A549 (cell line): Measurements from ENCODE around the gene CAB39. TPM values are rescaled to one million over a fixed set of nuclear protein-coding genes. Genes with fewer than 3 reads are reported as not detected.

ENCODE experiments used
- ATAC-seq, 2 experiments: fragments of 200-7000 bp in 1 of 2; fragments of >200 bp in 1 of 2; cut with Nextera tagmentation in 1 of 2; cut with Tn5 transposase in 1 of 2; 3 replicates each; pipeline versions ENCODE4 v1.8.0 to v1.9.1; 2018 to 2020; ENCODE audit warnings: mild to moderate bottlenecking in 1 of 2, moderate library complexity in 1 of 2
- CTCF ChIA-PET: fragments of 300-600 bp; sonication (Branson Sonifier 250); formaldehyde crosslinking; extraction: SDS; loops from one replicate; lab custom pipeline; 2021; ENCODE audit warnings: antibody characterized with exemption, inconsistent platforms; lab: Yijun Ruan, JAX
- POLR2A ChIA-PET: fragments of 350-600 bp; formaldehyde crosslinking; extraction: SDS; loops from one replicate; lab custom pipeline; 2021; ENCODE audit warnings: antibody characterized with exemption, inconsistent platforms; lab: Yijun Ruan, JAX
- DNase-seq, 2 experiments: peaks; one replicate each; pipeline versions ENCODE4 v3.0.0 to v3.0.0-alpha.2; 2011 to 2016; ENCODE audit warnings: low read depth in 1 of 2, low spot score in 1 of 2
- FAIRE-seq: peaks from 2 replicates; lab custom pipeline; 2011; peaks lifted over from hg19 to GRCh38; lab: Jason Lieb, UNC
- H3K27ac ChIP-seq, 2 experiments: fragments of >200 bp; sonication (Bioruptor Twin); formaldehyde crosslinking; 3 replicates each; pipeline ENCODE4 v1.5.1; 2016 to 2017
- H3K4me1 ChIP-seq: fragments of >200 bp; sonication (Bioruptor Twin); formaldehyde crosslinking; 3 replicates; pipeline ENCODE4 v1.6.1; 2016
- H3K4me2 ChIP-seq: fragments of >200 bp; sonication (Bioruptor Twin); formaldehyde crosslinking; 3 replicates; pipeline ENCODE4 v1.6.1; 2016
- H3K4me3 ChIP-seq: fragments of >200 bp; sonication (Bioruptor Twin); formaldehyde crosslinking; 3 replicates; pipeline ENCODE4 v1.5.1; 2016
- H3K9me3 ChIP-seq: fragments of >200 bp; sonication (Bioruptor Twin); formaldehyde crosslinking; 3 replicates; pipeline ENCODE4 v1.6.1; 2016
- BCL3 ChIP-seq: fragments of >200 bp; sonication (Bioruptor Twin); formaldehyde crosslinking; IDR thresholded peaks from 3 replicates; pipeline ENCODE4 v1.6.1; 2016
- BHLHE40 ChIP-seq: IDR thresholded peaks from 2 replicates; pipeline ENCODE4 v1.6.1; 2012; ENCODE audit warnings: low read depth, low read length, inconsistent platforms
- CBX2 ChIP-seq: fragments of 200-600 bp; sonication (generic); IDR thresholded peaks from 2 replicates; pipeline ENCODE4 v1.6.1; 2016; ENCODE audit warnings: low read depth, mild to moderate bottlenecking, borderline replicate concordance
- CBX8 ChIP-seq: fragments of 200-600 bp; sonication (generic); IDR thresholded peaks from 2 replicates; pipeline ENCODE4 v1.6.1; 2016
- CEBPB ChIP-seq, 2 experiments: fragments of >200 bp in 1 of 2; sonication (Bioruptor Twin) in 1 of 2; formaldehyde crosslinking in 1 of 2; IDR thresholded peaks; 2 replicates each; pipeline ENCODE4 v1.6.1; 2012 to 2016
- CHD2 ChIP-seq: fragments of 150-350 bp; IDR thresholded peaks from 2 replicates; pipeline ENCODE4 v1.6.1; 2014; ENCODE audit warnings: low read length; ENCODE audit not compliant: partially characterized antibody
- ELK1 ChIP-seq: fragments of 150-350 bp; IDR thresholded peaks from 2 replicates; pipeline ENCODE4 v1.6.1; 2014; ENCODE audit warnings: low read depth, mild to moderate bottlenecking, low read length
- EP300 ChIP-seq, 2 experiments: fragments of >200 bp; sonication (Bioruptor Twin); formaldehyde crosslinking; IDR thresholded peaks; 2 replicates in 1 of 2; 3 replicates in 1 of 2; pipeline ENCODE4 v1.6.1; 2016 to 2017
- ESRRA ChIP-seq: fragments of 150-350 bp; IDR thresholded peaks from 2 replicates; pipeline ENCODE4 v1.6.1; 2014; ENCODE audit warnings: mild to moderate bottlenecking, low read length, borderline replicate concordance
- FOSB ChIP-seq: fragments of 250-450 bp; sonication (Bioruptor Pico); IDR thresholded peaks from 2 replicates; pipeline ENCODE4 v1.5.0; 2020; ENCODE audit warnings: mild to moderate bottlenecking, moderate library complexity
- HES2 ChIP-seq: fragments of >200 bp; sonication (Bioruptor Twin); formaldehyde crosslinking; IDR thresholded peaks from 2 replicates; pipeline ENCODE4 v1.6.1; 2016
- HOXA7 ChIP-seq: fragments of 250-450 bp; sonication (Bioruptor Pico); IDR thresholded peaks from 2 replicates; pipeline ENCODE4 v1.5.0; 2020; ENCODE audit warnings: mild to moderate bottlenecking, moderate library complexity
- HOXB5 ChIP-seq: fragments of 250-450 bp; sonication (Bioruptor Pico); IDR thresholded peaks from 2 replicates; pipeline ENCODE4 v1.5.0; 2020; ENCODE audit warnings: mild to moderate bottlenecking, moderate library complexity
- JUN ChIP-seq, 2 experiments: fragments of >200 bp; sonication (Bioruptor Twin); formaldehyde crosslinking; IDR thresholded peaks; 2 replicates in 1 of 2; 3 replicates in 1 of 2; pipeline ENCODE4 v1.6.1; 2016 to 2017
- KDM1A ChIP-seq: fragments of 200-600 bp; sonication (generic); IDR thresholded peaks from 2 replicates; pipeline ENCODE4 v1.6.1; 2016; ENCODE audit warnings: low read depth, mild to moderate bottlenecking
- PBX3 ChIP-seq: IDR thresholded peaks from 2 replicates; pipeline ENCODE4 v1.6.1; 2012
- POLR2A ChIP-seq: IDR thresholded peaks from 2 replicates; pipeline ENCODE4 v1.6.1; 2012; ENCODE audit warnings: mild to moderate bottlenecking, low read length
- REST ChIP-seq: fragments of 200-600 bp; sonication (generic); IDR thresholded peaks from 2 replicates; pipeline ENCODE4 v1.6.1; 2016; ENCODE audit warnings: antibody characterized with exemption, mild to moderate bottlenecking, moderate library complexity
- SREBF2 ChIP-seq: fragments of 450-650 bp; IDR thresholded peaks from 2 replicates; pipeline ENCODE4 v1.6.1; 2014; ENCODE audit warnings: mild to moderate bottlenecking, moderate library complexity
- USF2 ChIP-seq: fragments of 450-650 bp; IDR thresholded peaks from 2 replicates; pipeline ENCODE4 v1.6.1; 2014; ENCODE audit warnings: antibody characterized with exemption
- WGBS: methylation state at CpG from one replicate; pipeline ENCODE4 v1.1.6; 2017; ENCODE audit errors: missing lambda C conversion rate; 5-methylcytosine and 5-hydroxymethylcytosine counted together
- polyA plus RNA-seq, 4 experiments: library from polyadenylated mRNA; depleted of rRNA in 3 of 4; stranded (reverse); fragments of >200 nt; fragmentation: RNase III in 1 of 4; extraction: RNeasy Plus Mini Kit Qiagen cat#74134 plus additional on column Dnase treatment in 1 of 4; gene quantifications; 2 replicates in 3 of 4; 3 replicates in 1 of 4; pipeline ENCODE4 v1.2.3, GENCODE V29; 2011 to 2017

CAB39 gene
- polyA plus RNA-seq, 2 of the 4 experiments (the other 2 are of a cell fraction): 28.4 to 54.2 TPM

GRCh38 chr2:230868161-230868946 is 155.7 kb downstream of the CAB39 start:
- ATAC-seq: no peak
- TF ChIP-seq BHLHE40: no peak
- TF ChIP-seq HES2: no peak
- no peak for TF ChIP-seq PBX3
- TF ChIP-seq ELK1: no peak
- no peak for TF ChIP-seq REST
- TF ChIP-seq POLR2A: no peak
- TF ChIP-seq CBX8: no peak
- TF ChIP-seq BCL3: no peak
- TF ChIP-seq HOXA7 (CRISPR knock-in tag): no peak
- TF ChIP-seq JUN (IDR thresholded peaks at IDR 0.05): no peak
- no peak for TF ChIP-seq CBX2
- no peak for TF ChIP-seq CHD2
- no peak for FAIRE-seq
- peaks cover 21% of the 10 kb centered on the region for H3K4me1 ChIP-seq
- ChIA-PET CTCF (interaction anchor here (0.6 to 3.1 kb wide), 4 partner anchors 20 to 846 kb away, joined by 3 to 9 read pairs (median 6); no protein-coding TSS in a partner anchor), POLR2A (no interaction called here)
- no peak for DNase-seq
- no peak overlapping the region for H3K4me3 ChIP-seq
- H3K27ac ChIP-seq: no peak overlapping the region
- no peaks in the 10 kb centered on the region for H3K9me3 ChIP-seq
- no peak overlapping the region for H3K4me2 ChIP-seq
- 84% methylated on average over 14 of the region's 15 CpGs for WGBS

- no peak for ATAC-seq
- Histone ChIP-seq H3K4me1 (peaks cover 19% of the 10 kb centered on the region), H3K27ac (no peak overlapping the region), H3K4me3 (no peak overlapping the region), H3K4me2 (no peak overlapping the region), H3K9me3 (no peaks in the 10 kb centered on the region)
- no peak for TF ChIP-seq KDM1A
- TF ChIP-seq CEBPB (IDR thresholded peaks at IDR 0.05): no peak
- no peak for TF ChIP-seq EP300 (IDR thresholded peaks at IDR 0.05)
- TF ChIP-seq CHD2: no peak
- no peak for TF ChIP-seq HOXB5 (CRISPR knock-in tag)
- no peak for TF ChIP-seq USF2
- no peak for TF ChIP-seq FOSB (CRISPR knock-in tag)
- no peak for TF ChIP-seq SREBF2
- TF ChIP-seq ESRRA: no peak
- POLR2A ChIA-PET: no interaction called here
- CTCF ChIA-PET: interaction anchor here (0.6 to 3.1 kb wide), 3 partner anchors 20 to 845 kb away, joined by 3 to 9 read pairs (median 7); no protein-coding TSS in a partner anchor
- FAIRE-seq: no peak
- 90% methylated on average over 13 of the region's 19 CpGs for WGBS
- DNase-seq: no peak
Measured at GRCh38 chr2:230868947-230869913, 156.6 kb downstream of the CAB39 start.
